Lower leg skin (tissue), 4 donors: ENCODE data around the gene STPG1. TPM values are rescaled to one million over a fixed set of nuclear protein-coding genes. Genes with fewer than 3 reads are reported as not detected.
"Not testable (repeated sequence)": the region's sequence is repeated elsewhere in the genome, so short reads cannot be mapped to it uniquely, and the experiment has no call there.

ENCODE experiments used
- DNase-seq, 2 donors: peaks; one replicate each; pipeline ENCODE4 v3.0.0-alpha.2; 2019; ENCODE audit warnings: low spot score in 2 of 2
- H3K4me3 ChIP-seq: fragments of 200-600 bp; sonication (generic); 2 replicates; pipeline ENCODE4 v1.5.1; 2017; ENCODE audit warnings: mild to moderate bottlenecking, low read depth; ENCODE audit not compliant: poor library complexity, severe bottlenecking
- CTCF ChIP-seq, 3 donors: fragments of 450-650 bp; IDR thresholded peaks; one replicate each; pipeline ENCODE4 v1.5.1; 2016; ENCODE audit warnings: antibody characterized with exemption in 3 of 3, mild to moderate bottlenecking in 3 of 3, moderate library complexity in 2 of 3
- POLR2A ChIP-seq, 2 donors: fragments of 450-650 bp; IDR thresholded peaks; one replicate each; pipeline ENCODE4 v1.6.1; 2016 to 2017; ENCODE audit warnings: antibody characterized with exemption in 2 of 2, mild to moderate bottlenecking in 1 of 2, moderate library complexity in 1 of 2
- WGBS, 2 donors: methylation state at CpG; one replicate each; pipeline ENCODE4 v1.1.5; 2018; 5-methylcytosine and 5-hydroxymethylcytosine counted together
- intact Hi-C: fragments of 100-400 bp; cut with DNase I; formaldehyde crosslinking; loops from one replicate; pipeline ENCODE4 v1.15.0; 2023; ENCODE audit warnings: low total_unique reads
- total RNA-seq, 4 donors: library from RNA; depleted of rRNA; stranded (reverse); fragments of >200 nt; gene quantifications; one replicate each; pipeline ENCODE4 v1.1.0, GENCODE V29; 2016

STPG1 gene
- total RNA-seq, result 1 to 10 TPM; 3.6 to 8.5 (median 6.4) TPM

- peak within 1 kb of the TSS; percentile 39 for H3K4me3 ChIP-seq
- intact Hi-C loops, result no loop called here
- WGBS, 2 donors, result 4 to 5% methylated on average over 40 to 48 of the region's 48 CpGs
- no peak for TF ChIP-seq CTCF (IDR thresholded peaks at IDR 0.05)
- no peak for TF ChIP-seq POLR2A (IDR thresholded peaks at IDR 0.05)
- DNase-seq, result peak; percentile 83 to 94
Observed at GRCh38 chr1:24413350-24414163, at the start of gene STPG1. Gene STPG1, minus strand, starts transcription at chr1:24413782. Its CDS starts 12,394 bp downstream, at chr1:24401388.

GRCh38 chr1:24462128-24462527, 48.5 kb upstream of the STPG1 start:
- DNase-seq, intact Hi-C loops, H3K4me3 ChIP-seq: not testable (repeated sequence)
- WGBS, 2 donors, result 80 to 87% methylated on average over 4 of the region's 4 CpGs

GRCh38 chr1:24459551-24460266, 46.1 kb upstream of the STPG1 start:
- no peak for DNase-seq
- no peak overlapping the region for H3K4me3 ChIP-seq
- intact Hi-C loops, result no loop called here
- TF ChIP-seq CTCF (IDR thresholded peaks at IDR 0.05) (no peak), POLR2A (IDR thresholded peaks at IDR 0.05) (no peak)
- WGBS, 2 donors, result 96 to 97% methylated on average over 6 of the region's 6 CpGs

GRCh38 chr1:24457866-24458265, 44.3 kb upstream of the STPG1 start:
- 92 to 97% methylated on average over 3 of the region's 3 CpGs for WGBS, 2 donors

GRCh38 chr1:24455272-24455671, 41.7 kb upstream of the STPG1 start:
- peak in 1 of 2 donors; percentile 14 for DNase-seq
- WGBS, 2 donors, result 94 to 97% methylated on average over 5 of the region's 5 CpGs
- no peak overlapping the region for H3K4me3 ChIP-seq
- intact Hi-C loops, result no loop called here
- TF ChIP-seq POLR2A (IDR thresholded peaks at IDR 0.05) (no peak), CTCF (IDR thresholded peaks at IDR 0.05) (no peak)

More at GRCh38 chr1:24457866-24458265, 44.3 kb upstream of the STPG1 start:
- TF ChIP-seq CTCF (IDR thresholded peaks at IDR 0.05) (no peak), POLR2A (IDR thresholded peaks at IDR 0.05) (no peak)
- H3K4me3 ChIP-seq, result no peak overlapping the region
- intact Hi-C loops, result no loop called here
- peak in 1 of 2 donors; percentile 46 for DNase-seq

GRCh38 chr1:24454673-24455072, 41.1 kb upstream of the STPG1 start:
- intact Hi-C loops, result no loop called here
- peak in 1 of 2 donors; percentile 45 for DNase-seq
- H3K4me3 ChIP-seq, result no peak overlapping the region
- TF ChIP-seq CTCF (IDR thresholded peaks at IDR 0.05) (no peak), POLR2A (IDR thresholded peaks at IDR 0.05) (no peak)
- 84% methylated on average over 5 of the region's 5 CpGs for WGBS, 2 donors
